ENCODE results near the gene MDFIC2.

MDFIC2 gene

GRCh38 chr3:70309591-70309990 lies 2.8 kb downstream of the MDFIC2 start:
- no peaks in the 10 kb centered on the region for H3K9me3 ChIP-seq (ENCODE audit: insufficient read depth, low read length)
- H3K9me2 ChIP-seq (replicated peaks; ENCODE audit: insufficient read depth, low read length), result no peaks in the 10 kb centered on the region
- no peak overlapping the region for H3K4me2 ChIP-seq (ENCODE audit: low read depth, low read length, poor library complexity, severe bottlenecking)
- H3K36me3 ChIP-seq (ENCODE audit: low read length), result no peaks in the 10 kb centered on the region
- no peaks in the 10 kb centered on the region for H3F3A ChIP-seq (ENCODE audit: insufficient read depth)
- TF ChIP-seq CTCF (IDR thresholded peaks at IDR 0.05; ENCODE audit: insufficient read depth, low read length, poor library complexity, severe bottlenecking) (no peak), EZH2phosphoT487 (conservative IDR thresholded peaks at IDR 0.05; ENCODE audit: low read length) (no peak)
- H3K4me3 ChIP-seq (ENCODE audit: insufficient read depth, low read length, poor library complexity, severe bottlenecking), result no peak overlapping the region
- no peaks in the 10 kb centered on the region for H3K27me3 ChIP-seq (ENCODE audit: low read length)
- H3K9ac ChIP-seq (ENCODE audit: low read length), result no peak overlapping the region
- no peaks in the 10 kb centered on the region for H4K20me1 ChIP-seq (ENCODE audit: low read depth, low read length)
- no peak overlapping the region for H3K27ac ChIP-seq (ENCODE audit: low read depth, low read length)
- H2AFZ ChIP-seq (ENCODE audit: low read depth, low read length, severe bottlenecking), result no peak overlapping the region
- H3K79me2 ChIP-seq (ENCODE audit: insufficient read depth, low read length), result no peaks in the 10 kb centered on the region

GRCh38 chr3:70308760-70309159 lies 3.7 kb downstream of the MDFIC2 start:
- Histone ChIP-seq H2AFZ (ENCODE audit: low read depth, low read length, severe bottlenecking) (no peak overlapping the region), H3K9ac (ENCODE audit: low read length) (no peak overlapping the region), H3K9me2 (replicated peaks; ENCODE audit: insufficient read depth, low read length) (no peaks in the 10 kb centered on the region), H3K79me2 (ENCODE audit: insufficient read depth, low read length) (no peaks in the 10 kb centered on the region), H3K4me3 (ENCODE audit: insufficient read depth, low read length, poor library complexity, severe bottlenecking) (no peak overlapping the region), H3K36me3 (ENCODE audit: low read length) (no peaks in the 10 kb centered on the region), H4K20me1 (ENCODE audit: low read depth, low read length) (no peaks in the 10 kb centered on the region), H3K4me2 (ENCODE audit: low read depth, low read length, poor library complexity, severe bottlenecking) (no peak overlapping the region), H3K9me3 (ENCODE audit: insufficient read depth, low read length) (no peaks in the 10 kb centered on the region), H3K27me3 (ENCODE audit: low read length) (no peaks in the 10 kb centered on the region), H3F3A (ENCODE audit: insufficient read depth) (no peaks in the 10 kb centered on the region), H3K27ac (ENCODE audit: low read depth, low read length) (no peak overlapping the region)
- TF ChIP-seq CTCF (IDR thresholded peaks at IDR 0.05; ENCODE audit: insufficient read depth, low read length, poor library complexity, severe bottlenecking) (no peak), EZH2phosphoT487 (conservative IDR thresholded peaks at IDR 0.05; ENCODE audit: low read length) (no peak)

GRCh38 chr3:70306736-70307135 lies 5.7 kb downstream of the MDFIC2 start:
- H3K4me3 ChIP-seq (ENCODE audit: insufficient read depth, low read length, poor library complexity, severe bottlenecking), result no peak overlapping the region
- H3K9me2 ChIP-seq (replicated peaks; ENCODE audit: insufficient read depth, low read length), result no peaks in the 10 kb centered on the region
- H3K9ac ChIP-seq (ENCODE audit: low read length), result no peak overlapping the region
- H3K9me3 ChIP-seq (ENCODE audit: insufficient read depth, low read length), result no peaks in the 10 kb centered on the region
- no peaks in the 10 kb centered on the region for H3K79me2 ChIP-seq (ENCODE audit: insufficient read depth, low read length)
- H3K36me3 ChIP-seq (ENCODE audit: low read length), result no peaks in the 10 kb centered on the region
- H2AFZ ChIP-seq (ENCODE audit: low read depth, low read length, severe bottlenecking), result no peak overlapping the region
- H4K20me1 ChIP-seq (ENCODE audit: low read depth, low read length), result no peaks in the 10 kb centered on the region
- H3K27me3 ChIP-seq (ENCODE audit: low read length), result no peaks in the 10 kb centered on the region
- H3K4me2 ChIP-seq (ENCODE audit: low read depth, low read length, poor library complexity, severe bottlenecking), result no peak overlapping the region
- H3F3A ChIP-seq (ENCODE audit: insufficient read depth), result no peaks in the 10 kb centered on the region
- TF ChIP-seq CTCF (IDR thresholded peaks at IDR 0.05; ENCODE audit: insufficient read depth, low read length, poor library complexity, severe bottlenecking) (no peak), EZH2phosphoT487 (conservative IDR thresholded peaks at IDR 0.05; ENCODE audit: low read length) (no peak)
- no peak overlapping the region for H3K27ac ChIP-seq (ENCODE audit: low read depth, low read length)

Measured in SU-DHL-6 (cell line).